Measurements from ENCODE around the gene DACH1.

Gene DACH1

GRCh38 chr13:71771144-71771543, 95.9 kb downstream of the DACH1 start:
- DNase-seq, result no peak

GRCh38 chr13:71770710-71771109, 96.3 kb downstream of the DACH1 start:
- no peak for DNase-seq

GRCh38 chr13:71768881-71769280, 98.1 kb downstream of the DACH1 start:
- no peak for DNase-seq

- DNase-seq, result no peak
These were observed 107.1 kb downstream of the DACH1 start for GRCh38 chr13:71759651-71760511.

GRCh38 chr13:71758828-71759227, 108.2 kb downstream of the DACH1 start:
- DNase-seq, result no peak

- DNase-seq, result no peak
These were observed 112.5 kb downstream of the DACH1 start for GRCh38 chr13:71754407-71754974.

GRCh38 chr13:71752775-71753513, 114.1 kb downstream of the DACH1 start:
- DNase-seq, result no peak

- DNase-seq, result no peak
These were observed 115.9 kb downstream of the DACH1 start for GRCh38 chr13:71751073-71751472.

- no peak for DNase-seq
These were observed 136.7 kb downstream of the DACH1 start for GRCh38 chr13:71730267-71730666.

GRCh38 chr13:71729441-71729840, 137.6 kb downstream of the DACH1 start:
- DNase-seq, result no peak

- DNase-seq, result no peak
These were observed 139.3 kb downstream of the DACH1 start for GRCh38 chr13:71727662-71728061.

- DNase-seq, result no peak
These were observed 140.0 kb downstream of the DACH1 start for GRCh38 chr13:71727042-71727441.

- no peak for DNase-seq
These were observed 144.8 kb downstream of the DACH1 start for GRCh38 chr13:71722206-71722605.

- DNase-seq, result no peak
These were observed 145.9 kb downstream of the DACH1 start for GRCh38 chr13:71721104-71721503.

- no peak for DNase-seq
These were observed 148.1 kb downstream of the DACH1 start for GRCh38 chr13:71718931-71719330.

- no peak for DNase-seq
These were observed 152.1 kb downstream of the DACH1 start for GRCh38 chr13:71714802-71715375.

GRCh38 chr13:71712988-71713653, 153.9 kb downstream of the DACH1 start:
- no peak for DNase-seq

- no peak for DNase-seq
These were observed 162.3 kb downstream of the DACH1 start for GRCh38 chr13:71704656-71705055.

GRCh38 chr13:71703138-71703537, 163.9 kb downstream of the DACH1 start:
- DNase-seq, result no peak

- DNase-seq, result no peak
These were observed 164.8 kb downstream of the DACH1 start for GRCh38 chr13:71702253-71702652.

- DNase-seq, result no peak
These were observed 165.3 kb downstream of the DACH1 start for GRCh38 chr13:71701741-71702140.

GRCh38 chr13:71699342-71699741, 167.7 kb downstream of the DACH1 start:
- no peak for DNase-seq

- no peak for DNase-seq
These were observed 171.3 kb downstream of the DACH1 start for GRCh38 chr13:71695662-71696061.
